Measurements from ENCODE around the gene CAMK1.
A peak's percentile ranks its signal among the peaks of the same experiment; 100 is the strongest.
"Not testable (repeated sequence)": the region's sequence is repeated elsewhere in the genome, so short reads cannot be mapped to it uniquely, and the experiment has no call there.

The CAMK1 gene

GRCh38 chr3:9792405-9793160, 22.8 kb upstream of the CAMK1 start, which contains the start of the genes ARPC4 and TADA3:
ARPC4 (plus strand) TSS chr3:9793082; CDS start chr3:9793122, 40 bp downstream.
TADA3 (minus strand) TSS chr3:9792473; CDS start chr3:9791466, 1,007 bp downstream.
- peak; percentile 97 for DNase-seq

- DNase-seq, result no peak
Observed at GRCh38 chr3:9791790-9792404, 22.1 kb upstream of the CAMK1 start.

GRCh38 chr3:9791127-9791526, 21.4 kb upstream of the CAMK1 start:
- DNase-seq, result no peak

GRCh38 chr3:9787714-9788113, 18.0 kb upstream of the CAMK1 start:
- DNase-seq, result no peak

- DNase-seq, result no peak
Observed at GRCh38 chr3:9786825-9787669, 17.3 kb upstream of the CAMK1 start.

GRCh38 chr3:9786209-9786739, 16.5 kb upstream of the CAMK1 start:
- DNase-seq, result no peak

GRCh38 chr3:9785602-9786001, 15.9 kb upstream of the CAMK1 start:
- DNase-seq, result no peak

GRCh38 chr3:9784965-9785364, 15.2 kb upstream of the CAMK1 start:
- DNase-seq, result no peak

GRCh38 chr3:9783954-9784353, 14.2 kb upstream of the CAMK1 start:
- no peak for DNase-seq

GRCh38 chr3:9782770-9783169, 13.0 kb upstream of the CAMK1 start:
- no peak for DNase-seq

GRCh38 chr3:9781978-9782603, 12.3 kb upstream of the CAMK1 start:
- DNase-seq, result no peak

- no peak for DNase-seq
Observed at GRCh38 chr3:9781551-9781950, 11.8 kb upstream of the CAMK1 start.

GRCh38 chr3:9780910-9781309, 11.2 kb upstream of the CAMK1 start:
- no peak for DNase-seq

- DNase-seq, result no peak
Observed at GRCh38 chr3:9780458-9780812, 10.7 kb upstream of the CAMK1 start.

GRCh38 chr3:9779721-9780457, 10.1 kb upstream of the CAMK1 start:
- no peak for DNase-seq

GRCh38 chr3:9779075-9779593, 9.4 kb upstream of the CAMK1 start:
- DNase-seq, result no peak

- peak; percentile 55 for DNase-seq
Observed at GRCh38 chr3:9778143-9779074, 8.7 kb upstream of the CAMK1 start.

GRCh38 chr3:9777694-9778021, 7.9 kb upstream of the CAMK1 start:
- no peak for DNase-seq

GRCh38 chr3:9776896-9777693, 7.3 kb upstream of the CAMK1 start:
- no peak for DNase-seq

- not testable (repeated sequence) for DNase-seq
Observed at GRCh38 chr3:9771007-9771406, 1.3 kb upstream of the CAMK1 start.

Measured in HCEC 1CT (cell line).